Purkinje cell (primary cell): ENCODE data around the gene MYD88. TPM values are rescaled to one million over a fixed set of nuclear protein-coding genes. Genes with fewer than 3 reads are reported as not detected.

Experiments
- polyA plus RNA-seq: library from polyadenylated mRNA; unstranded; fragments of >200 nt; fragmentation: Nextera tagmentation; gene quantifications from 2 replicates; pipeline ENCODE4 v1.2.1, GENCODE V29; 2014

Gene MYD88
- not detected in 2 replicates for polyA plus RNA-seq

GRCh38 chr3:38138349-38139190 lies at the start of gene MYD88:
Gene MYD88, plus strand, starts transcription at chr3:38138661. Its CDS starts 40 bp downstream, at chr3:38138701.

GRCh38 chr3:38136777-38137614 lies 1.5 kb upstream of the MYD88 start, which contains the start of gene ACAA1:
Gene ACAA1, minus strand, starts transcription at chr3:38137127. Its CDS starts 92 bp downstream, at chr3:38137035.

DNA sequence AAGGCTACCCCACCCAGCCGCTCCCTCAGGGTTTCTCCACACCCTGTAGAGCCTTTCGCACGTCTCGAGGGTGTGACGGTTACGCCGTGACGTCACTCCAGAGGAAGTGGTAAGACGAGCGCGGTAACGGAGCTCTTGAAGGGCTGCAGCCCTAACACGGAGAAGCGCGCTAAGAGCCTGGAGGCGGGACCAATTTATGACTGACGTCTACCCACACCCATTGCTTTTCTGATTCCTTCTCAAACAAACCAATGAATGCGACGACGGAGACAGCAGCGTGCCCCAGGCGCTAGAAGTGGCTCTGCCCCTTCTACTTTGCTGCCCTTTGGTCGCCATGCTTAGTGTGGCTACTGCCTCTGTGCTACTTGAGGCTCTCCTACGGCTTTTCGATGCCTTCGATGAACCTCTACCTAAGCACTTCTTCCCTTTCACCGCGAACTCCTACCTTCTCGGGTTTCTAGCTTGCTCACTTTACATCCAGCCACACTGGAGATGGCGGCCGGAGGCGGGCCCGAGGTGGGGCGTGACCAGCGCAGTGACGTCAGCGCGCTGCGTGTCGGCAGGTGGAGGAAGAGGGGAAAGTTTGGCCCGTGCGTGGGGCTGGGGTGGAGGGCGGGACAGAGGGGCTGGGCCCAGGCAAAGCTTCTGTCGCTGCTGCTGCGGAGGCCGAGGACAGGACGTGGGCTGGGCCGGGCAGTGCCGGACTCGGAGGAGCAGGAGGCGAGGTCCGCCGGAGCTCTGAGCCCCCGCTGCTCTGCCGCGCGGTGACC lies 26.7 kb downstream of the MYD88 start, which contains the start of gene OXSR1:
TSS of gene OXSR1 (plus strand) at position 586 of the 770 bp plus-strand sequence. CDS start 340 bp downstream, outside the sequence.

Other genes with a start within 250 kb of the MYD88 start
- 0.34 and 1.0 TPM in 2 replicates for gene VILL, start 147.9 kb upstream of the MYD88 start, polyA plus RNA-seq
- gene PLCD1, start 109.0 kb upstream of the MYD88 start, polyA plus RNA-seq = 6.3 and 8.4 TPM in 2 replicates
- gene DLEC1, start 99.5 kb upstream of the MYD88 start, polyA plus RNA-seq = not detected in 2 replicates
- gene ACAA1, start 1.5 kb upstream of the MYD88 start, polyA plus RNA-seq = 20.7 and 21.7 TPM in 2 replicates
- gene OXSR1, start 26.9 kb downstream of the MYD88 start, polyA plus RNA-seq = 11.7 and 13.2 TPM in 2 replicates
- 0.15 TPM in 1 of 2 replicates, not detected in the other for gene SLC22A13, start 127.2 kb downstream of the MYD88 start, polyA plus RNA-seq
- gene SLC22A14, start 143.6 kb downstream of the MYD88 start, polyA plus RNA-seq = 0.78 TPM in 1 of 2 replicates, not detected in the other
- gene XYLB, start 208.1 kb downstream of the MYD88 start, polyA plus RNA-seq = 0.23 TPM in 1 of 2 replicates, not detected in the other